ENCODE data around the gene TLE5.
"Not testable (repeated sequence)": the region's sequence is repeated elsewhere in the genome, so short reads cannot be mapped to it uniquely, and the experiment has no call there.

TLE5 gene

DNA sequence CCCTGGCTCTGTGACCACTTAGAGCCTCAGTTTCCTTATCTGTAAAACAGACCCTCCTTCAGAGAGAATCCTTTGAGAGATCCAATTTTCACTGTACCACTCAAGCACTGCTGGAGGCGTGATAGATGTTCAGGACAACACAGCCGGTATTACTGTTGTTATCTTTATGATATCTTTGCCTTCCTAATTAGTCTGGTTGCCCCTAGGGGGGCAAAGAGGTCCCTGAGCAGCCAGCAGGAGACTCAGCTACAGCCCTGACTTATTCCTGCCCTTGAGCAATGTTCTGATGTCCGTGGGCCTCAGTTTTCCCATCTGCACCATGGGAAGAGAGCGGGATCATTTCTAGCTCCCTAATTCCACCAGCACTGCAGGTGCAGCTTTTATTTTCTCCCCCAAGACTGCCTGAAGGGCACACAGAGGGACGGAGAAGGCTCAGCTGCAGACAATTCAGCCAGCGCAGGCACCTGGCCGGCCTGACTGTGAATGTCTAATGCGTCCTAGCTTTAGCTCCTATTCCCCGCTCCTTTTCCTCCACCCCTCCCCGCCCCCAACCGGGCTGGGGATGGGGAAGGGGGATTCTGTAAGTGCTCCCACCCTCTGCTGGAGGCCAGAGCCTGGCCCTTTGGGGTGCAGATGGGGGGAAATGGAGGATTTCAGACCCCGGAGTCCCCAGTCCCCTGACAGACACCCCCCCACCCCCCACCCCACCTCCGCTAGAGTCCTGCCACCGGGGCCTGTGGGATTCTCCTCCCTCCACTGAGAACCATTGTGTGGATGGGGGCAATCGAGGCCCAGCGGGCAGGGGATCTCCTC, 16.2 kb downstream of the TLE5 start:
- H3K9me3 ChIP-seq (ENCODE audit: control insufficient read depth, insufficient read depth, low read length), result no peaks in the 10 kb centered on the region
- peaks cover 6% of the 10 kb centered on the region for H3K4me1 ChIP-seq (ENCODE audit: control insufficient read depth, insufficient read depth, low read length)
- H3K4me3 ChIP-seq (ENCODE audit: low read depth, low read length), result peak overlapping the region; percentile 52
- H3K36me3 ChIP-seq (ENCODE audit: control insufficient read depth, insufficient read depth, low read length), result no peaks in the 10 kb centered on the region
- H3K27me3 ChIP-seq (ENCODE audit: control insufficient read depth, insufficient read depth, low read length), result peaks cover 4% of the 10 kb centered on the region
- no peak overlapping the region for H3K9ac ChIP-seq (ENCODE audit: low read depth, low read length)

DNA sequence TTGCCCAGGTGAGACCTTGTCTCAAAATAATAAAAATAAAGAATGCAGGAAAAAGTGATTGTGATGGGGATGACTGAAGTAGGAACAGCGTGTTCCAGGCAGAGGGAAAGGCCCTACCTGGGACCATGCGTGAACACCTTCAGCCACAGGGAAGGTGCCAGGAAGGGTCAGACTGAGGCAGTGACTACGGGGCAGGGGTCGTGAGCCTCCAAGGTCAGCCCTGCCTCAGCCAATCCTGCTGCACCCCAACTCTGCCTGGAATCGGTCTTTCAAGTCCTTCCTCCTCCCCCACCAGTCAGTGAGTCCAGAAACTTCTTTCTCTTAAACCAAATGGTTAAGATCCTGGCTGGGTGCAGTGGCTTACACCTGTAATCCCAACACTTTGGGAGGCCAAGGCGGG, 17.1 kb downstream of the TLE5 start:
- no peaks in the 10 kb centered on the region for H3K36me3 ChIP-seq (ENCODE audit: control insufficient read depth, insufficient read depth, low read length)
- no peak overlapping the region for H3K9ac ChIP-seq (ENCODE audit: low read depth, low read length)
- peaks cover 6% of the 10 kb centered on the region for H3K4me1 ChIP-seq (ENCODE audit: control insufficient read depth, insufficient read depth, low read length)
- H3K4me3 ChIP-seq (ENCODE audit: low read depth, low read length), result no peak overlapping the region
- peaks cover 4% of the 10 kb centered on the region for H3K27me3 ChIP-seq (ENCODE audit: control insufficient read depth, insufficient read depth, low read length)
- no peaks in the 10 kb centered on the region for H3K9me3 ChIP-seq (ENCODE audit: control insufficient read depth, insufficient read depth, low read length)

DNA sequence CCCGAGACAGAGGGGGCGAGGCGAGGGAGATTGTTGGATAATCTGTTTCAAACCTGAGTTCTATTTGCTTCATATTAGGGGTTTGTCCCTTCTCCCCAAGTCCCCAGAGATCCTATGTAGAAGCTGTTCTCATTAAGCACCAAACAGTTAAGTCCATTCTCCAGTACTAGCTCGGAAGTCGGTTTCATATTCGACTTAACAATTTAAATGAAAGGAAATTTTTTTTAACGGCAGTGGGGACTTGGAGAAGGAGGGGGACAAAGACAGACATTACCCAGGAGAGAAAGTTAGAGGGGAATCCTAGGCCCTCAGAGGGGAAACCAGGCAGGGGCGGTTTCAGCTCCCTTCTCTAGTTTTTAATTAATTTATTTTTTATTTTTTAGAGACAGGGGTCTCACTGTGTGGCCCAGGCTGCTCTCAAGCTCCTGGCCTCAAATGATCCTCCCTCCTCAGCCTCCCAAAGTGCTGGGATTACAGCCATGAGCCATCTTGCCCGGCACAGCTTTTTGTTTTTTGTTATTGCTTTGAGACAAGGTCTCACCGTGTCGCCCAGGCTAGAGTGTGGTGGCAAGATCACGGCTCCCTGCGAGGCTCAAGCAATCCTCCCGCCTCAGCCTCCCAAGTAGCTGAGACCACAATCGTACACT, 19.6 kb downstream of the TLE5 start:
- no peak overlapping the region for H3K4me3 ChIP-seq (ENCODE audit: low read depth, low read length)
- H3K27me3 ChIP-seq (ENCODE audit: control insufficient read depth, insufficient read depth, low read length), result peaks cover 4% of the 10 kb centered on the region
- H3K4me1 ChIP-seq (ENCODE audit: control insufficient read depth, insufficient read depth, low read length), result peaks cover 6% of the 10 kb centered on the region
- H3K36me3 ChIP-seq (ENCODE audit: control insufficient read depth, insufficient read depth, low read length), result no peaks in the 10 kb centered on the region
- H3K9ac ChIP-seq (ENCODE audit: low read depth, low read length), result no peak overlapping the region
- no peaks in the 10 kb centered on the region for H3K9me3 ChIP-seq (ENCODE audit: control insufficient read depth, insufficient read depth, low read length)

DNA sequence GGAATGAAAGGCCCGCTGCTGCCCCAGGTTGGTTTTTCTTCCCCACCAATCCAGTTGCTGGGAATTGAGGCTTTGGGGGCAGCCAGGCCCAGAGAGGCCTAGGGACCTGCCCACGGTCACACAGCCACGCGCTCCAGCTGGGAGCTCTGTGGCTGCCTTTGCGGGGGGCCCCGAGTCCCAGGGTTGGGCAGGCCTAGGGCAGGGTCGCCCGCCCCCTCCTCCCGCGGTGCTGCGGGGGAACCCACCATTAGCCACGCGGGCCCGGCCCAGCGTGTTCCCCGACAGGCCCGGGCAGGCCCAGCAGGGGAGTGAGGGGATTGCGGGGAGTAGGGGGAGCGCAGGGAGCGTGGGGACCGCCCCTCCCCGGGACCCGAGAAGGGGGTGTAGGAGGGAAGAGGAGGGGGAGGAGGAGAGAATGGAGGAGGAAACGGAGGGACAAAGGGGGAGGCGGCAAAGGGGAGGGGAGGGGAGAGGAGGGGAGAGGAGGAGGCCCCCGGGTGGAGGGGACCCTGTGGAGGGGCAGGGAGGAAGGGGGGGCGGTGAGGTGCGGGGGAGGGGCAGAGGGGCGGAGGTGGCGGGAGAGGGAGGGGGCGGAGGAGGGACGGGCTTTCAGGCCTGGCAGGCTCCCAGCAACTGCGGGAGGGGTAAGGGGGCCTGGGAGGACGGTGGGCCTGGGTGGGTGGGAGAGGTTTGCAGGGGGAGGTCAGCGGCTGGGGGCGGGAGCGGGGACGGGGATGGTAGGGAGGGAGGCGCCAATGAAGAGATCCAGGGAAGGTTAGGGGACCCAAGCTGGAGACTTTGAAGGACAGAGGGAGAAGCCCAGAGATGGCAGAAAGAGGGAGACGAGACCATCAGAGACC, 20.3 kb downstream of the TLE5 start:
- Histone ChIP-seq H3K9ac (ENCODE audit: low read depth, low read length) (no peak overlapping the region), H3K36me3 (ENCODE audit: control insufficient read depth, insufficient read depth, low read length) (no peaks in the 10 kb centered on the region), H3K9me3 (ENCODE audit: control insufficient read depth, insufficient read depth, low read length) (no peaks in the 10 kb centered on the region), H3K4me1 (ENCODE audit: control insufficient read depth, insufficient read depth, low read length) (peaks cover 6% of the 10 kb centered on the region), H3K27me3 (ENCODE audit: control insufficient read depth, insufficient read depth, low read length) (peaks cover 4% of the 10 kb centered on the region), H3K4me3 (ENCODE audit: low read depth, low read length) (peak overlapping the region; percentile 45)

DNA sequence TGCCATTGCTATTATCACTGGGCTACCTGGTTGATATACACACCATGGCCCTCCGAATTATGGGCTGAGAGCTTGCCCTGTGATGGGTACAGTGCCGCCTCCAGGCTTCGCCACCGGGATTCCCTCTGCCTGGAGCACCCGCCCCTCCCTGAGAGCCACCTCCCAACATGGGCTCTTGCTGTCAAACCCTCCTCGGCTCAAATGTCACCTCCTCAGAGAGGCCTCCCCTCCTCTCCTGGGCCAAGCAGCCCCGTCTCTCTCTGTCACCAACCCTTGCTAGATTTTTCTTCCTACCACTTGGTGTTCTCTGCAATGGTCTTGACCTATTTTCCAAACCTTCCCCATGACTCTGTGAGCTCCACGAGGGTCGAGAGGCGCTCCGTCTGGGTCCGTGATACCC, 21.0 kb downstream of the TLE5 start:
- Histone ChIP-seq H3K9ac (ENCODE audit: low read depth, low read length) (no peak overlapping the region), H3K4me3 (ENCODE audit: low read depth, low read length) (peak overlapping the region; percentile 45), H3K9me3 (ENCODE audit: control insufficient read depth, insufficient read depth, low read length) (no peaks in the 10 kb centered on the region), H3K36me3 (ENCODE audit: control insufficient read depth, insufficient read depth, low read length) (no peaks in the 10 kb centered on the region), H3K4me1 (ENCODE audit: control insufficient read depth, insufficient read depth, low read length) (peaks cover 6% of the 10 kb centered on the region), H3K27me3 (ENCODE audit: control insufficient read depth, insufficient read depth, low read length) (peaks cover 4% of the 10 kb centered on the region)

DNA sequence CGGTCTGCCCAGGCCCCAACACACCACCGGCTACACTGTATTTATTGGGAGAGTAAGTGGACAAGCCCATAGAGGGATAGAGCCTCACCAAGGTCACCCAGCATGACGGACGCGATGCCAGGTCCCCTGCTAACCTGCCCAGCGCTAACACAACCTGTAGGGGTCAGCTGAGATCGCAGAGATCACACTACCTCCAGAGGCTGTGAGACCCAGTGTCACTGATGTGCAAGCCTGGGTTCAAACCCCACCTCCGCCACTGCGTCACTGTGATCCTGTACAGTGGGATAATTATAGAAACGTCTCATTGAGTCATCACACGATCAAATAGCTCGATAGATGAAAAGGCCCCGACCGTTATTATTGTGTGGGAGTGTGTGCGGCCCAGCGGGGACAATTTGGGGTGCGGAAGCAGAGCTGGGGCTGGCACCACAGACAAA, 22.6 kb downstream of the TLE5 start:
- Histone ChIP-seq H3K9ac (ENCODE audit: low read depth, low read length) (no peak overlapping the region), H3K9me3 (ENCODE audit: control insufficient read depth, insufficient read depth, low read length) (no peaks in the 10 kb centered on the region), H3K36me3 (ENCODE audit: control insufficient read depth, insufficient read depth, low read length) (no peaks in the 10 kb centered on the region), H3K4me1 (ENCODE audit: control insufficient read depth, insufficient read depth, low read length) (peaks cover 4% of the 10 kb centered on the region), H3K4me3 (ENCODE audit: low read depth, low read length) (no peak overlapping the region), H3K27me3 (ENCODE audit: control insufficient read depth, insufficient read depth, low read length) (peaks cover 4% of the 10 kb centered on the region)

DNA sequence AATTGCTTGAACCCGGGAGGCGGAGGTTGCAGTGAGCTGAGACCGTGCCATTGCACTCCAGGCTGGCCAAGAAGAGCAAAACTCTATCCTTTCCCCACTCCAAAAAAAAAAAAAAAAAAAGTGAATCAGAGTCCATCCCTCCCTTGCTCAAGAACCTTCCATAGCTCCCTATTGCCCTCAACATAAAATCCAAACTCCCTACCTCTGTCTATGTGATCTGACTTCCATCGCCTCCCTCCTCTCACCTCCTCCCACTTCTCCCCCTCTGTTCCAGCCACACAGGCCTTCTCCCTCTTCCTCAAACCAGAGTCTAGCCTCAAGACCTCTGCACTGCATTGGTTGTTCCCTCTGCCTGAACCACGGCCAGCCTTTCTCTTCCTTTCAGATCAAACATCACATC, 23.2 kb downstream of the TLE5 start:
- Histone ChIP-seq H3K9ac (ENCODE audit: low read depth, low read length) (no peak overlapping the region), H3K4me3 (ENCODE audit: low read depth, low read length) (no peak overlapping the region), H3K27me3 (ENCODE audit: control insufficient read depth, insufficient read depth, low read length) (peaks cover 7% of the 10 kb centered on the region), H3K9me3 (ENCODE audit: control insufficient read depth, insufficient read depth, low read length) (no peaks in the 10 kb centered on the region), H3K36me3 (ENCODE audit: control insufficient read depth, insufficient read depth, low read length) (no peaks in the 10 kb centered on the region), H3K4me1 (ENCODE audit: control insufficient read depth, insufficient read depth, low read length) (peaks cover 8% of the 10 kb centered on the region)

DNA sequence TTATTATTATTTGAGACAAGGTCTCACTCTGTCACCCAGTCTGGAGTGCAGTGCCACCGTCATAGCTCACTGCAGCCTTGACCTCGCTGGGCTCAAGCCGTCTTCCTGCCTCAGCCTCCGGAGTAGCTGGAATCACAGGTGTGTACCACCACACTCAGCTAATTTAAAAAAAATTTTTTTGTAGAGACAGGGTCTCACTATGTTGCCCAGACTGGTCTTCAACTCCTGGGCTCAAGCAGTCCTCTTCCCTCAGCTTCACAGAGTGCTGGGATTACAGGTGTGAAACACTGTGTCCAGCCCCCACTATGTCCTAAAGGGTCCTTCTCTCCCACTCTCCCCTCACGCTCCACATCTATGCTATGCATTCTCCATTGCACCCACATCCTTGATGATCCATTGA, 24.1 kb downstream of the TLE5 start:
- H3K4me3 ChIP-seq (ENCODE audit: low read depth, low read length), result no peak overlapping the region
- peaks cover 8% of the 10 kb centered on the region for H3K4me1 ChIP-seq (ENCODE audit: control insufficient read depth, insufficient read depth, low read length)
- no peaks in the 10 kb centered on the region for H3K36me3 ChIP-seq (ENCODE audit: control insufficient read depth, insufficient read depth, low read length)

DNA sequence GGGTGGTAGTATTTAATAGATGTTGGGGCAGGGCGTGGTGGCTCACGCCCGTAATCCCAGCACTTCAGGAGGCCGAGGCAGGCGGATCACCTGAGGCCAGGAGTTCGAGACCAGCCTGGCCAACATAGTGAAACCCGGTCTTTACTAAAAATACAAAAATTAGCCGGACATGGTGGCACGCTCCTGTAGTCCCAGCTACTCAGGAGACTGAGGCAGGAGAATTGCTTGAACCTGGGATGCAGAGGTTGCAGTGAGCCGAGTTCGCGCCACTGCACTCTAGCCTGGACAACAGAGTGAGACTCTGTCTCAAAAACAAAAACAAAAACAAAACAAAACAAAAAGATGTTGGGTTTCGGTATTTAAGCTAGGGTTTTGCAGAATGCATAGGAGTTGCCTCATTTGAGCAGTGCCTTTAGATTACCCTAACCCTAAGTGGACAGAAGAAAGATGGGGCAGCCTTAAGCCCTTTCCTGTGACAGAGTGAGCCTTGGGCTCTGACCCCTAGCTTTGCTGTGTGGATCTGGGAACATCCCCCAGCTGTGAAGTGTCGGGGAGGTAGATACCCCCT, 25.2 kb downstream of the TLE5 start:
- H3K9ac ChIP-seq (ENCODE audit: low read depth, low read length); H3K4me1 ChIP-seq (ENCODE audit: control insufficient read depth, insufficient read depth, low read length); H3K4me3 ChIP-seq (ENCODE audit: low read depth, low read length); H3K36me3 ChIP-seq (ENCODE audit: control insufficient read depth, insufficient read depth, low read length); H3K9me3 ChIP-seq (ENCODE audit: control insufficient read depth, insufficient read depth, low read length): not testable (repeated sequence)
- peaks cover 16% of the 10 kb centered on the region for H3K27me3 ChIP-seq (ENCODE audit: control insufficient read depth, insufficient read depth, low read length)

More for the DNA sequence above, 24.1 kb downstream of the TLE5 start:
- peaks cover 10% of the 10 kb centered on the region for H3K27me3 ChIP-seq (ENCODE audit: control insufficient read depth, insufficient read depth, low read length)
- no peaks in the 10 kb centered on the region for H3K9me3 ChIP-seq (ENCODE audit: control insufficient read depth, insufficient read depth, low read length)
- no peak overlapping the region for H3K9ac ChIP-seq (ENCODE audit: low read depth, low read length)

DNA sequence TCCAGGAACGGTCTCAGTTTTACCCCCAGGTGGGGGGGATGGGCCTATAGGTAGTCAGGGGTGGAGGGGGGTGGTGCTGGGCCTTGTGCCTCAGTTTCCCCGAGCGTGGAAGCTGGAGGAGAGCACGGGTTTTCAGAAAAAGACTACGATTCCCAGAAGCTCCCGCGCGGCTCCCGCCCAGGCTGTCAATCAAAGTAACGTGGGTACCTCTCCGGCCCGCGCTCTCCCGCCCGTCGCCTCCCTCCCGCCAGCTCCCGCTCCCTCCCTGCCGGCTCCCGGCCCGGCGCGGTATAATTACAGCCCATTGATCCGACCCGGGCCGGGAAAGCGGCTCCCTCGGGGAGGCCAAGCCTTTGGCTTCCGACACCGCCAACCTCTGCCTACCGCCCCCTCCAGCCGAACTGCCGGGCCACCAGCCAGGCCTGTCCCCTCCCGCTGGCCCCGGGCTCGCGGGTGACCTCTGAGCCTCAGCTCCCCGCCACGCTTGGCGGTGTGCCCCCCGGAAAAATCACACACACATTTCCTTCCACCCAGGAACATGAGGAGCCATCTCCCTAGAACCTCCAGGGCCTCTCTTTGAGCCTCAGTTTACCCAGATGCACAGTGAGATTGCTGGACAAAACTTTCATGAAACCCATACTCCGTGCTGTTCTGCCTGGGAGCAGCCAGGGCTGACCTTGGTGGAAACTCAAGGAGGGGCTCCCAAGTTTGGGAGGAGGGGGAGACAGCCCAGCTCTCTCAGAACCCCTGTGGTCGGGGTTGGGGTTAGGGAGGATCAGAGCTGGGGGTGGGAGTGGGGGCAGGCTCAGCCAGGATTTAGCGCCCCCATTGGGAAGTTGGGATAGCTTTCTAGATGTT, 25.9 kb downstream of the TLE5 start:
- Histone ChIP-seq H3K36me3 (ENCODE audit: control insufficient read depth, insufficient read depth, low read length) (no peaks in the 10 kb centered on the region), H3K9ac (ENCODE audit: low read depth, low read length) (peak overlapping the region; percentile 14), H3K4me3 (ENCODE audit: low read depth, low read length) (peak overlapping the region; percentile 85), H3K4me1 (ENCODE audit: control insufficient read depth, insufficient read depth, low read length) (peaks cover 8% of the 10 kb centered on the region), H3K27me3 (ENCODE audit: control insufficient read depth, insufficient read depth, low read length) (peaks cover 19% of the 10 kb centered on the region), H3K9me3 (ENCODE audit: control insufficient read depth, insufficient read depth, low read length) (no peaks in the 10 kb centered on the region)
